AG09309 (cell line): Measurements from ENCODE around the gene EDN1.

ENCODE experiments used
- DNase-seq: peaks from one replicate; pipeline ENCODE4 v3.0.0-alpha.2; 2010; ENCODE audit warnings: low read depth
- H3K4me3 ChIP-seq: 2 replicates; pipeline ENCODE4 v1.5.1; 2011; ENCODE audit warnings: mild to moderate bottlenecking, low read depth, low read length, moderate library complexity; ENCODE audit not compliant: control insufficient read depth
- TF ChIP-seq, protein P1 (sequence below): IDR thresholded peaks from 2 replicates; pipeline ENCODE4 v1.5.1; 2011; ENCODE audit warnings: mild to moderate bottlenecking, low read depth, low read length, inconsistent platforms; ENCODE audit not compliant: insufficient read depth, control insufficient read depth; ENCODE audit errors: missing control alignments

The EDN1 gene

DNA sequence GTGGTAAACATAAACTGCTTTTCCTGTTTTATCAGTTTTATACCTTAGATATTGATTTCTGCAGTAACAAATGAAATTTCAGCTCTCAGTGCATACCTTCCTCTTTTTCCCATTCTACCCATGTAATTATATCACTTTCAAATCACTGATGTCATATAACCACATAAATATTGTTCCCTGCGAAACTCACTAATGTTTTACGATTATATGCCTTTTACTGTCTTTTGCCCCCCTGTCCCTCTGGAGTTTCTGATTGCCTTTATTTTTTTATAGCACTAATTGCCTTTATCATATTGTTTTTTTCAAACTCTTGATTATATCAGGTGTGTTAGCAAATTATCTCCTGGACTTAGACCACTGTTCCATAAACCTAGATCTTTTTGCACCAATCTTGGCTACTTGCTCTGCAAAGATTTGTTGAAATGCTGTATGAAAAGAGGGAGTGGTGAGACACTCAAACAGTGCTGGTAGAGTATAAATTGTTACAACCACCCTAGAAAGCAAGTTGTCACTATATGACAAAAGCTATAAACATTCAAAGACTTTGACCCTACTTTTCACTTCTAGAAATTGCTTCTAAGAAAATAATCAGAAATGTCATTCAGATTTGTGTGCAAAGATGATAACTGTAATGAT lies 29.6 kb upstream of the EDN1 start:
- TF ChIP-seq, protein P1, sequence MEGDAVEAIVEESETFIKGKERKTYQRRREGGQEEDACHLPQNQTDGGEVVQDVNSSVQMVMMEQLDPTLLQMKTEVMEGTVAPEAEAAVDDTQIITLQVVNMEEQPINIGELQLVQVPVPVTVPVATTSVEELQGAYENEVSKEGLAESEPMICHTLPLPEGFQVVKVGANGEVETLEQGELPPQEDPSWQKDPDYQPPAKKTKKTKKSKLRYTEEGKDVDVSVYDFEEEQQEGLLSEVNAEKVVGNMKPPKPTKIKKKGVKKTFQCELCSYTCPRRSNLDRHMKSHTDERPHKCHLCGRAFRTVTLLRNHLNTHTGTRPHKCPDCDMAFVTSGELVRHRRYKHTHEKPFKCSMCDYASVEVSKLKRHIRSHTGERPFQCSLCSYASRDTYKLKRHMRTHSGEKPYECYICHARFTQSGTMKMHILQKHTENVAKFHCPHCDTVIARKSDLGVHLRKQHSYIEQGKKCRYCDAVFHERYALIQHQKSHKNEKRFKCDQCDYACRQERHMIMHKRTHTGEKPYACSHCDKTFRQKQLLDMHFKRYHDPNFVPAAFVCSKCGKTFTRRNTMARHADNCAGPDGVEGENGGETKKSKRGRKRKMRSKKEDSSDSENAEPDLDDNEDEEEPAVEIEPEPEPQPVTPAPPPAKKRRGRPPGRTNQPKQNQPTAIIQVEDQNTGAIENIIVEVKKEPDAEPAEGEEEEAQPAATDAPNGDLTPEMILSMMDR: no peak
- no peak overlapping the region for H3K4me3 ChIP-seq
- DNase-seq: no peak

DNA sequence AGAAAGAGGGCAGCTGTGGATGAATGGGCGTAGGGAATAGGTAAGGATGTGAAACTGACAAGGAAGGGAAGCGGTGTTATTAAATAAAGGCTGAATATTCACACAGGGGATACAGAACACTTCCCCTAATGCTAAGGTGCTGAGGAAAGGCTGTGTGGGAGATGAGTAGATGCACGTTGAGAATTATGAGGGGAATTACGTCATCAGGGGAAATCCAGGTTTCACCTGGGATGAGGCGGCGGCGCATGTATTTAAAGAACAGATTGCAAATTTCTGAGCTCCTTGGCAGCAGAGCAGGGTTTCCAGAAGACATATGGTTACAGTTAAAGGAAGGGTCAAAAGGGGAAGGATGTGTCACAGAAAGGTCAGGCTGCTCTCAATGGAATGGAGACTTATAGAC lies 28.7 kb upstream of the EDN1 start:
- TF ChIP-seq, protein P1: no peak
- no peak overlapping the region for H3K4me3 ChIP-seq
- DNase-seq: no peak

DNA sequence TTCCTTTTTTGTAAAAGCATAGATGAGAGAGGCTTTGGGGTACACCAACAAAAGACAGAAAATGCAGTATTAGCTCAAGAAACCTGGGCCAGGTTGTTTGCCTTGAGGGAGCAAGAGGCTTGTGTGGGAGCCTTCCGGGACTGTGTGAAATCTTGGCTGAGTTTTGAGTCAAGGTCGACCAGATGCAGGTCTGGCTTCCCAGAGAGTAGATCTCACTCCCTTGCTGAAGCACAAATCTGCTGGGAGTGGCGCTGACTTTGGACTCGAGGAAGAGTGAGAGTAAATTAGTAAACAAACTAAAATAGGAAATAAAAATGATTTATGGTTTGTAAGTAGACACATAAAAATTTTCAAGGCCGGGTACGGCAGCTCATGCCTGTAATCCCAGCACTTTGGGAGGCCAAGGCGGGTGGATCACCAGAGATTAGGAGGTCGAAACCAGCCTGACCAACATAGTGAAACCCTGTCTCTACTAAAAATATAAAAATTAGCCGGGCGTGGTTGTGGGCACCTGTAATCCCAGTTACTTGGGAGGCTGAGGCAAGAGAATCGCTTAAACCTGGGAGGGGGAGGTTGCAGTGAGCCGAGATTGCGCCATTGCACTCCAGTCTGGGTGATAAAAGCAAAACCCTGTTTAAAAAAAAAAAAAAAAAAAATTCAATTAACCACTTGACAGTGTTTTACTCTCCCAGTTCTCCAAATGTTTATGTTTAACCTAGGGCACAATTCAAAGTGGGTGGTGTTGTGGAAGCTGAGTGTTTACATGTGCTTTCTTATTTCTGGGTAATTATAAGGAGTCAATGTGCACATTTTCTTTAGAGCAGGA lies 27.7 kb upstream of the EDN1 start:
- no peak overlapping the region for H3K4me3 ChIP-seq
- no peak for DNase-seq
- TF ChIP-seq, protein P1: no peak

DNA sequence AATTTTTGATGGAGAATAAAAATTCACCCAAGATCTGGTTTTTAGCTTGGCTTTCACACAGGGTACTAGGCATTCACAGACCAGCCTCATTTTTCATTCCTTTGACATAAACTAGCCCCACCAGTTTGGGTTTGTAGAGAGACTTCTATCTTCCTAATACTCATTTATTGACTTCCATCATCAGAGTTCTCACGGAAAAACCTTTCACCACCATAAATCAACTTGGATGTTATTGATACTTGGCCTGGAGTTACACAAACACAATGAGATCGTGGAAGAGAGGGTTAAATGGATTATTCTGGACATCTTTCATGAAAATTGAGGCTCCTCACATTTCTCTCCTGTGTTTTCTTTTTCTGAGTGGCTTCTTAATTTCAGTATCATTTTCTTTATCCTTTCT lies 26.8 kb upstream of the EDN1 start:
- no peak overlapping the region for H3K4me3 ChIP-seq
- no peak for DNase-seq
- TF ChIP-seq, protein P1: no peak

DNA sequence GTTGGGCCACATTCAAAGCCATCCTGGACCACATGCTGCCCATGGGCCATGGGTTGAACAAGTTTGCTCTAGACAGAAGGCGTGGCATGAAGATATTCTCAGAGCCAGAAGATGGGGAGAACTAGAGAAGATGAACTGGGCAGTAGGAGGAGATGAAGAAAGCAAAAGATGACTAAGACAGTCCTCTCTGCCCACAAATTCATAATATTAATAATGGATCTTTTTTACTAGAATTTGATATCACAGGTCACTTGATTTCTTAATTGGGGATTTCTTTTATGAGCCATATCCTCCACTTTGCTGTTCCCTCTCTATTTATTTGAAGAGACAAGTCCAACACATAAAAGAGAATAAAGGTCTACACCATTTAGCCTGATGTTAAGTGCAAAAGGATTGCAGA lies 25.5 kb upstream of the EDN1 start:
- no peak overlapping the region for H3K4me3 ChIP-seq
- TF ChIP-seq, protein P1: no peak
- no peak for DNase-seq

DNA sequence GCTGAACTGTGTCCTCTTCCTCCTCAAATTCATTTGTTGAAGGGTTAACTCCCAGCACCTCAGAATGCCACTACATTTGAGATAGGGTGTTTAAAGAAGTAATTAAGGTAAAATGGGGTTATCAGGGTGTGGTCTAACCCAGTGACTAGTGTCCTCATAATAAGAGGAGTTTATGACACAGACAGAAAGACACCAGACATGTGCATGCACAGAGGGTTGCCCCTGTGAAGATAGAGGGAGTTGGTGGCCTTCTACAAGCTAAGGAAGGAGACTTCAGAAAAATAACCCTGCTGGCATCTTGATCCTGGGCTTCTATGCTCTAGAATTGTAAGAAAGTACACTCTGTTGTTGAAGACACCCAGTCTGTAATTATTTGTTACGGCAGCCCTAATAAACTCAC lies 24.9 kb upstream of the EDN1 start:
- DNase-seq: no peak
- no peak overlapping the region for H3K4me3 ChIP-seq

More for the DNA sequence above, 24.9 kb upstream of the EDN1 start:
- TF ChIP-seq, protein P1: no peak
